ENCODE measurements around the gene EMC7.
"Not testable (repeated sequence)": the region's sequence is repeated elsewhere in the genome, so short reads cannot be mapped to it uniquely, and the experiment has no call there.

Gene EMC7

GRCh38 chr15:34101366-34102174, at the start of gene EMC7, which contains the start of gene PGBD4:
Gene EMC7, minus strand, starts transcription at chr15:34101862. Its CDS starts 23 bp downstream, at chr15:34101839.
Gene PGBD4, plus strand, starts transcription at chr15:34102083. Its CDS starts 449 bp downstream, at chr15:34102532.
- DNase-seq (ENCODE audit: low read depth) = peak; percentile 98

GRCh38 chr15:34147371-34148140, 45.9 kb upstream of the EMC7 start:
- no peak for DNase-seq (ENCODE audit: low read depth)

GRCh38 chr15:34133511-34133910, 31.8 kb upstream of the EMC7 start:
- no peak for DNase-seq (ENCODE audit: low read depth)

GRCh38 chr15:34132881-34133280, 31.2 kb upstream of the EMC7 start:
- DNase-seq (ENCODE audit: low read depth) = no peak

GRCh38 chr15:34128898-34129297, 27.2 kb upstream of the EMC7 start:
- no peak for DNase-seq (ENCODE audit: low read depth)

GRCh38 chr15:34126522-34126921, 24.9 kb upstream of the EMC7 start:
- no peak for DNase-seq (ENCODE audit: low read depth)

- DNase-seq (ENCODE audit: low read depth) = no peak
These were observed 24.3 kb upstream of the EMC7 start for GRCh38 chr15:34125945-34126344.

- DNase-seq (ENCODE audit: low read depth) = no peak
These were observed 23.0 kb upstream of the EMC7 start for GRCh38 chr15:34124651-34125050.

- no peak for DNase-seq (ENCODE audit: low read depth)
These were observed 21.1 kb upstream of the EMC7 start for GRCh38 chr15:34122771-34123183.

GRCh38 chr15:34121786-34122185, 20.1 kb upstream of the EMC7 start:
- not testable (repeated sequence) for DNase-seq (ENCODE audit: low read depth)

- DNase-seq (ENCODE audit: low read depth) = not testable (repeated sequence)
These were observed 18.8 kb upstream of the EMC7 start for GRCh38 chr15:34120420-34120819.

- no peak for DNase-seq (ENCODE audit: low read depth)
These were observed 17.6 kb upstream of the EMC7 start for GRCh38 chr15:34119291-34119690.

- DNase-seq (ENCODE audit: low read depth) = no peak
These were observed 15.0 kb upstream of the EMC7 start for GRCh38 chr15:34116620-34117019.

- no peak for DNase-seq (ENCODE audit: low read depth)
These were observed 13.1 kb upstream of the EMC7 start for GRCh38 chr15:34114739-34115138.

- no peak for DNase-seq (ENCODE audit: low read depth)
These were observed 12.6 kb upstream of the EMC7 start for GRCh38 chr15:34114215-34114614.

- no peak for DNase-seq (ENCODE audit: low read depth)
These were observed 9.8 kb upstream of the EMC7 start for GRCh38 chr15:34111488-34111887.

- no peak for DNase-seq (ENCODE audit: low read depth)
These were observed 8.4 kb upstream of the EMC7 start for GRCh38 chr15:34109797-34110663.

- DNase-seq (ENCODE audit: low read depth) = no peak
These were observed 5.7 kb upstream of the EMC7 start for GRCh38 chr15:34107315-34107714.

GRCh38 chr15:34106423-34106822, 4.8 kb upstream of the EMC7 start:
- DNase-seq (ENCODE audit: low read depth) = no peak

- no peak for DNase-seq (ENCODE audit: low read depth)
These were observed 688 bp upstream of the EMC7 start for GRCh38 chr15:34102175-34102925.

- DNase-seq (ENCODE audit: low read depth) = no peak
These were observed 1.7 kb downstream of the EMC7 start for GRCh38 chr15:34099914-34100313.

Measured in stimulated activated CD8-positive, alpha-beta memory T cell treated with anti-CD3 and anti-CD28 coated beads, Interleukin-4, amount 100 ng/mL, for 24 hours (primary cell).